GM19239 (cell line): ENCODE data around the gene SDS.

Experiments
- DNase-seq: peaks from one replicate; pipeline ENCODE4 v3.0.0; 2011; ENCODE audit warnings: low spot score; ENCODE audit not compliant: insufficient read length
- FAIRE-seq: peaks from 2 replicates; lab custom pipeline; 2011; peaks lifted over from hg19 to GRCh38; lab: Jason Lieb, UNC

The SDS gene

DNA sequence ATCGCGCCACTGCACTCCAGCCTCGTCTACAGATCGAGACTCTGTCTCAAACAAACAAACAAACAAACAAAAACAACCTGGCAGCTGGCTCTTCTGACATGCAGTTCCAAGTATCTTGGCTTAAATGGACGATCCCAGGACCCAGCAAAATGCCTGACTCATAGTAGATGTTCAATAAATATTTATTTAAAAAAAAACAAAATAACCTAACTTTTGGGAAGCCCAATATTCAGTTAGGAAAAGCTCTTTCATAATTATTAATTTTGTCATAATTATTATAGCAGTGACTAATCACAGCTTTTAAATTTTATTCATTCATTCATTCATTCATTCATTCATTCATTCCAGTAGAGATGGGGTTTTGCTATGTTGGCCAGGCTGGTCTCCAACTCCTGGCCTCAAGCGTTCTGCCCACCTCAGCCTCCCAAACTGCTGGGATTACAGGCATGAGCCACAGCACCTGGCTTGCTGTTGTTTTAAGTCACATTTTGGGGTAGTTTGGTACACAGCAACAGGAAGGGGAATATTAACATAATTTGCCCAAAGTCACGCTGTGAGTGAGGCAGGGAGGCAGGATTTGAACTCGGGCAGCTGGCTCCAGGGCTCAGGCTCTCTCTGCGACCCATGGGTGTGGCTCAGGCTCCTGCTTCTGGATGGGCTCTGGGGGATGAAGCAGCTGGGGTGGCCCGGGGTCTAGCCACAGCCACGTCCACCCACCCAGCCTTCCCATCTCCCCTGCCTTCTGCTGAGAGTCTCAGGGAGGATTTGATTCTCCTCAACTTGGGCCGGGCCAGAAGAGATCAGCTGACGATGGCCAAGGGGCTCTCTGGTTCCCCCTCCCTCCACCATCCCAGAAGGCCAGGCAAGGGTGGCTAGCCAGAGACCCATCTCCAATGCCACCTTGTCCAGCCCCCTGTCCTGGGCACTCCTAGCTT, 2.4 kb downstream of the SDS start:
- FAIRE-seq (no peak), DNase-seq (no peak)

- no peak for FAIRE-seq
These were observed 3.3 kb downstream of the SDS start for GRCh38 chr12:113400362-113400761.

DNA sequence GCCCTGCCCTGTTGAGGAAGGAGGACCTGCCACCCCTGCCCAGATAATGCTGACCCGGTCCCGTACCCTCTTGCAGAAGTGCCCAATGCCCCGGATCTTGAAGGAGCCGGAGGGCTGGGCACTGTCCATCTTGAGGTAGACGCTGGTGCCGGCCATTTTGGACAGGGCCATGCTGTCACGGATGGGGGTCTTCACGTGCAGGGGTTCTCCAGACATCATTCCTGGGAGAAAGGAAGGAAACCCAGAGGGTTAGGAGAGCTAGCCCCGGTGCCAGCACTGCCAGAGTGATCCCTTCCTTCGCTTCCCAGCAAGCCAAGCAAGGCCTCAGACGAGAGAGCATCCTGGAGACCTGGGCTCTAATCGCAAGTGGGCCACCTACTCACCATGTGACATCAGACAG, 4.2 kb downstream of the SDS start:
- FAIRE-seq = no peak
- DNase-seq = no peak

More at GRCh38 chr12:113400362-113400761, 3.3 kb downstream of the SDS start:
- no peak for DNase-seq

- DNase-seq (no peak), FAIRE-seq (no peak)
These were observed 5.1 kb downstream of the SDS start for GRCh38 chr12:113398346-113399290.

DNA sequence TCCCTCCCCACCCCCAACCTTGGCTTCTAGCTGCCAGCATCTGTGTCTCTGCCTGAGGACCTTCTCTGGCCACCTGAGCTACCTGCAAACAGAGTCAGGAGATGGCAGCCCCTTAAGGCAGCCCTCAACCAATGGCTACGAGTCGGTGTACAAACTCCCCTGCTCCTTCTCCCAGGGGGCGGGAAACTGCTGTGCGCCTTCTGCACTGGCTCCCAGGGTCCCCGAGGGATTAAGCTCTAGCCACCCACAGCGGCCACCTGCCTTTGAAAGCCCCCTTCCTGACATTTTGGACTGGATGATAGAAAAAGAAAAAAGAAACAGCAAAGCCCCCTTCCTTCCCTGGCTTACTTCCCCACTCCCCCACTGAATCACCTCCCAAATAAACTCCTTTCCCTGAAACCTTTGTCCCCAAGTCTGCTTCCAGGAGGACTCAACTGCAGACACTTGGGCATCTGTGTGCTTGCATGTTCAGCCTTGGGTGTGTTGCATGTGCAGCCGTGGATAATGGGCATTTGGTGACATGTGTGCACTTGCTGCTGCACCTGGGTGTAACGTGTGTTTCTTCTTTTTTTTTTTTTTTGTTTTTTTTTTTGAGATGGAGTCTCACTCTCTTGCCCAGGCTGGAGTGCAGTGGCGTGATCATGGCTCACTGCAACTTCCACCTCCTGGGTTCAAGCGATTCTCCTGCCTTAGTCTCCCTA, 6.0 kb downstream of the SDS start:
- DNase-seq (no peak), FAIRE-seq (no peak)

DNA sequence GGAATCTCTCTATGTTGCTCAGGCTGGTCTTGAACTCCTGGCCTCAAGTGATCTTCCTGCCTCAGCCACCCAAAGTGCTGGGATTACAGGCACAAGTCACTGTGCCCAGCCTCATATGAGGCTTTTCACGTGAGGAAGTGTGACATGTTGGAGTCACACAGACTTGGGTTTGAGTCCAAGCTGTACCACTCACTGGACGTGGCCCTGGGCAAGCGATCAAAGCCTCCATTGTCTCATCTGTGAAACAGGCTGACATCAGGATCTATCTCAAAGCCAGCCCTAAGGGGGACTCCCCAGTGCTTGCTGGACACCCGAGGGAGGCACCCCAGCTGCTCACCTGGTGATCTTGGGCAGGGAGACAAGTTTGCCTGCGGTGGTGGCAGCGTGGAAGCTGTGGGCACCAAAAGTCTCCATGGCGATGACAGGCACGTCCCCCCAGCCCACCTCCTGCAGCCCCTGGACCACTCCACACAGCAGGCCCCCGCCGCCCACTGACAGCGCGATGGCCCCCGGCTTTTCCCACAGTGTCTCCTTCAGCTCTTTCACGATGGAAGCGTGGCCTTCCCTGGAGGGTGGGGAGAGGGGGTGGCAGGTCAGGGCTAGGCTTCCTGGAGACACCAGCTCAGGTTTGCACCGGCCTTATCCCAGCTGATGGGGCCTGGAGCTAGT, 6.7 kb downstream of the SDS start:
- FAIRE-seq = no peak
- DNase-seq = no peak

- FAIRE-seq (no peak), DNase-seq (no peak)
These were observed 7.5 kb downstream of the SDS start for GRCh38 chr12:113396200-113396599.

DNA sequence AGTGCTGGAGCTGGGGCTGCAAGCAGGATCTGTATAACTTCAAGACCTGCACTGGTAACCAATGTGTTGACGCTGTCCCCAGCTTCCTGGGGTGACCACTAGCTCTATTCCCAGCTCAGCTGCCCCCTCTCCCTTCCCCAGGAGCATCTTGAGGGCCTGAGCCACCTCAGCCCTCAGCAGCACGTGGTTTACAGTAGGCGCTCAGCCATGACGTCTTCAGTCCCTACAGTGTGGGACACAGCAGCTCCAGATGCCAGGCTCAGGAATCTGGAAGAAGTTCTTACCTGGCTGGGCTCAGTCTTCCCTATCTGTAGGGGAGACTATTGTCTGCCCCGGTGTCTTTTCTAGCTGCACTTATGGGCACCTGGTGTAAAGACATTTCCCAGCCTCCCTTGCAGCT, 8.6 kb downstream of the SDS start:
- DNase-seq = no peak
- no peak for FAIRE-seq

DNA sequence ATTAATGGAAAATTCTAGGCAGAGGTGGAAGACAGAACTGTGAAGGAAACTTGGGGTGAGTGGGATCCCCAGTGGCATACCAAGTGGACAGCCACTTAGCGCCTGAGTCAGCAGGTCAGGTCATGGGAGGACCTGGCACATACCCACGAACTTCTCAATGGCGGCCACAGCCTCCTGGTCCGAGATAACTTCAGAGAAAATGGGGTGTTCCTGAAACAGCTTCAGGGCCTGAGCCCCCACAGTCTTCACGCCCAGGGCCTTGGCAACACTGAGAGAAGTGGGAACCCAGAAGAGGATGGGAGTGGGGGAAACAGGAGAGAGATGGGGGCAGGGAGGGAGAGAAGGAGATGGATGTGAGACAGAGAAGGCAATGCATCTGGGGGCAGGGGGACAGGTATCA, 9.9 kb downstream of the SDS start:
- DNase-seq = no peak
- FAIRE-seq = no peak

- no peak for DNase-seq
- no peak for FAIRE-seq
These were observed 10.6 kb downstream of the SDS start for GRCh38 chr12:113392988-113393579.

DNA sequence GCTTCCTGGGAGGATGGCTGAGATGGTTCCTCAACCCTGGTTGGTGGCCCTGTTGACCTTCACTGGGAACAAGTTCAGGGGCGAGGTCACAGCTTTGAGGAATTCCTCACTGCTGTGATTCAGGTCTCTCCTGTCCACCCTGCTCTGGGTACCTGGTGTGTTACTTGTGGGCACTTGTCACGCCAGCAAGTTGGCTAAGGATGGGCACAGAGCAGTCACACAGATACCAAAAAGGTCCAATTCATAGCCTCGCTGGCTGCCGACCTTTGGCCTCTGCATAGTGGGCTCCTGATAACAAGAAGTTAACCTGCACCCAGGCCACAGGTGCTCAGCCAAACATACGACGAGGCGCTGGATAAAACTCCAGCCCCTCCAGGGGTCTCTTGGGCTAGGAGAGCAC, 11.2 kb downstream of the SDS start:
- no peak for FAIRE-seq
- DNase-seq = no peak

DNA sequence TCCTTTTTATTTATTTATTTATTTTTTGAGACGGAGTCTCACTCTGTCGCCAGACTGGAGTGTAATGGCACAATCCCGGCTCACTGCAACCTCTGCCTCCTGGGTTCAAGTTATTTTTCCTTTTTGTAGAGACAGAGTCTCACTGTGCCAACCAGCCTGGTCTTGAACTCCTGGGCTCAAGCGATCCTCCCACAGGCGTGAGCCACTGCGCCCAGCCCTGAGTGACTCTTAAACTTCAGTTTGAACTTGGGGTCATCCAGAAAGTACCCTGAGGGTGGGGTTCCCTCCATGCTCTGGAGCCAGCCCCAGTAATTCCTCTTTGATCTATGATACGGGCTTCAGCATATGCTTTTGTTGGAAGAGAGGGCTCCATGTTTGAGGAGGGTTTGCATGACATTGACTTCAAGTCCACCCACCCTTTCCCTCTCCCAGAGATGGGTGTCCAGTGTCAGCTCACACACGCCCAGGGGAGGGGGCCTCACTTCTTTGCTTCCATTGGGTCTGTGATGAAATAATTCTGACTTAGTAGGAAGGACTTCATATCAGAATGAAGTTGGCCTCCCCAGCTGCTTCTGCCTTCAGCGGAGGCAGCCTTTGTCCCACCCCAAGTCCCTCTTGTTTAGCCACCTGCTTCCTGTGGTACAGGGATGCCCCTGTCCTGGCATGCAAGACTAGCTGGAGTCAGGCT, 11.9 kb downstream of the SDS start:
- DNase-seq (no peak), FAIRE-seq (no peak)

GRCh38 chr12:113391145-113391544, 12.5 kb downstream of the SDS start:
- FAIRE-seq = no peak

DNA sequence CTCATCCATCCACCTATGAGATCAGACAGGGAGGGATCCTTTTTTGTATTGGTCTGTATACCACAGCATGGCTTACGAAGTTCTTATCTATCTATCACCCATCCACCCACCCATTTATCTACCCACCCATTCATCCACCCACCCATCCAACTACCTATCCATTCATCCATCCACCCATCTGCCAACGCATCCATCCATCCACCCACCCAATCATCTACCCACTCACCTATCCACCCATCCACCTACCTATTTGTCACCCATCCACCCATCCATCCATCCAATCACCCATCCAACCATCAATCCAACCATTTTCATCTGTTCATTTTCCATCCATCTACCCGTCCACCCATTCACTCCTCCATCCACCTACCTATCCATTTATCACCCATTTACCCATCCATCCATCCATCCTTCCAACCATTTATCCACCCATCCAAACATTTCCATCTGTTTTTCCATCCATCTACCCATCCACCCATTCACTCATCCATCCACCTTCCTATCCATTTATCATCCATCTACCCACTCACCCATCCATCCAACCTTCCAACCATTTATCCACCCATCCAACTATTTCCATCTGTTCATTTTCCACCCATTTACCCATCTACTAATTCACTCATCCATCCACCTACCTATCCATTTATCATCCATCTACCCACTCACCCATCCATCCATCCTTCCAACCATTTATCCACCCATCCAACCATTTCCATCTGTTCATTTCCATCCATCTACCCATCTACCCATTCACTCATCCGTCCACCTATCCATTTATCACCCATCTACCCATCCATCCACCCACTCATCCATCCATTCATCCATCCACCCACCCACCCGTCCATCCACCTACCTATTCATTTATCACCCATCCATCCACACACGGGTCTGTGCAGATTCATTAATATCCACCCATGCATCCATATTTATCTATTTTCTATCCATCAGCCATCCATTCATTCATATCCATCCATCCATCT, 13.3 kb downstream of the SDS start:
- DNase-seq (no peak), FAIRE-seq (no peak)

More at GRCh38 chr12:113391145-113391544, 12.5 kb downstream of the SDS start:
- DNase-seq = no peak

DNA sequence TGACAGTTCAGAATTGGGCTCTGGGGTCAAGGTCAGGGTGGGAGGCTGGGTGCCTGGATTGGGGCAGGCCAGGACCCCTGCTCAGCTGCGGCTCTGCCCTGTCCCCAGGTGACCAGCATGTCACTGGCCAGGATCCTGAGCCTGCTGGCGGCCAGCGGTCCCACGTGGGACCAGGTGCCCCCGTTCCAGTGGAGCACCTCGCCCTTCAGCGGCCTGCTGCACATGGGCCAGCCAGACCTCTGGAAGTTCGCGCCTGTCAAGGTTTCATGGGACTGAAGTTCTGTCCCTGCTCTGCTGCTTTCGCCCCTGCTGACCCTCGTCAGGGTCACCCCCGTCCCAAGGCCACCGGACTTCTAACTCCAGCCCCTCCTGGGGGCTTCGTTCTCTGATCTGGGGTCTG, 15.3 kb downstream of the SDS start:
- DNase-seq (no peak), FAIRE-seq (no peak)

- FAIRE-seq = no peak
- no peak for DNase-seq
These were observed 16.1 kb downstream of the SDS start for GRCh38 chr12:113387631-113388030.

- FAIRE-seq (no peak), DNase-seq (no peak)
These were observed 16.7 kb downstream of the SDS start for GRCh38 chr12:113386866-113387566.
